Esophagus squamous epithelium (tissue), 4 donors: ENCODE measurements around the gene NHLH1.

Experiments used
- POLR2A ChIP-seq, 4 donors: fragments of 450-650 bp; IDR thresholded peaks; one replicate each; pipeline ENCODE4 v1.6.1; 2017; ENCODE audit warnings: antibody characterized with exemption in 4 of 4, mild to moderate bottlenecking in 4 of 4, moderate library complexity in 3 of 4
- TF ChIP-seq, protein P1 (sequence below), 6 experiments: fragments of 450-650 bp in 4 of 6; fragments of 200-600 bp in 2 of 6; sonication (generic) in 2 of 6; IDR thresholded peaks; one replicate each; pipeline ENCODE4 v1.5.1; 2016 to 2019; ENCODE audit warnings: antibody characterized with exemption in 6 of 6, mild to moderate bottlenecking in 4 of 6, moderate library complexity in 4 of 6

DNA sequence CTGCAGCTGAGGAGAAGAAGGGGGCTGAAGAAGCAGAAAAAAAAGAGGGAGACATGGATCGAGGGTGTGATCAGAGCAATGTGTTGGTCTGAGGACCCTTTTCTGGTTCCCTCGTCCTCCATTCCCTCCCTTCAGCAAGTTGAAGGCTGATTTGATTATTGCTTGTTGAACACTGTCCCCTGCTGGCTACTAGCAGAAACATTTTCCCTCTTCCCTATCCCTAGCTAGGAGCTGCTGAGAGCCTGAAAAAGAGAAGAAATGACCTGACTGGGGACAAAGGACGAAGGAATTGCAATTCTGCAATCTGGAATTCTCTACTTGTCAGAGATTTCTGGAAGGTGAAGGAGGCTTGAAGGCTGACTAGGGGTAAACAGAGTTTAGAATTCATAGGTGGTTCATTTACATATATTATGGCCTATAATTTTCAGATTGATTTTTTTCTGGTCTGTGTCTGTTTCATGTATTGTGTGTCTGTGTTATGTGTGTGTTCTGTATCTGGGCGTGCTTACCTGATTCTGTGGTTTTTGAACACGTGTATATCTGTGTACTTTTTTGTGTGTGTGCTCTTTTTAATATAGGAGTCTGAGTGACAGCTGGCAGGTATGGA lies 9.8 kb downstream of the NHLH1 start:
- no peak for TF ChIP-seq POLR2A (IDR thresholded peaks at IDR 0.05)
- TF ChIP-seq, protein P1, sequence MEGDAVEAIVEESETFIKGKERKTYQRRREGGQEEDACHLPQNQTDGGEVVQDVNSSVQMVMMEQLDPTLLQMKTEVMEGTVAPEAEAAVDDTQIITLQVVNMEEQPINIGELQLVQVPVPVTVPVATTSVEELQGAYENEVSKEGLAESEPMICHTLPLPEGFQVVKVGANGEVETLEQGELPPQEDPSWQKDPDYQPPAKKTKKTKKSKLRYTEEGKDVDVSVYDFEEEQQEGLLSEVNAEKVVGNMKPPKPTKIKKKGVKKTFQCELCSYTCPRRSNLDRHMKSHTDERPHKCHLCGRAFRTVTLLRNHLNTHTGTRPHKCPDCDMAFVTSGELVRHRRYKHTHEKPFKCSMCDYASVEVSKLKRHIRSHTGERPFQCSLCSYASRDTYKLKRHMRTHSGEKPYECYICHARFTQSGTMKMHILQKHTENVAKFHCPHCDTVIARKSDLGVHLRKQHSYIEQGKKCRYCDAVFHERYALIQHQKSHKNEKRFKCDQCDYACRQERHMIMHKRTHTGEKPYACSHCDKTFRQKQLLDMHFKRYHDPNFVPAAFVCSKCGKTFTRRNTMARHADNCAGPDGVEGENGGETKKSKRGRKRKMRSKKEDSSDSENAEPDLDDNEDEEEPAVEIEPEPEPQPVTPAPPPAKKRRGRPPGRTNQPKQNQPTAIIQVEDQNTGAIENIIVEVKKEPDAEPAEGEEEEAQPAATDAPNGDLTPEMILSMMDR (IDR thresholded peaks at IDR 0.05): peak; percentile 69 to 92 (median 84)
